ENCODE data around the gene ST6GALNAC1.

GRCh38 chr17:76585033-76585648 is 58.4 kb downstream of the ST6GALNAC1 start:
- no peak for TF ChIP-seq CTCF (IDR thresholded peaks at IDR 0.05)
- TF ChIP-seq ZFX (IDR thresholded peaks at IDR 0.05; ENCODE audit: borderline replicate concordance): no peak
